Middle frontal gyrus (tissue), 1 donor: ENCODE results near the gene FYN.
"Not testable (repeated sequence)": the region's sequence is repeated elsewhere in the genome, so short reads cannot be mapped to it uniquely, and the experiment has no call there.

ENCODE experiments used
- DNase-seq: peaks from one replicate; pipeline ENCODE4 v3.0.0-alpha.2; 2015; ENCODE audit warnings: low spot score; ENCODE audit errors: extremely low spot score

FYN gene

DNA sequence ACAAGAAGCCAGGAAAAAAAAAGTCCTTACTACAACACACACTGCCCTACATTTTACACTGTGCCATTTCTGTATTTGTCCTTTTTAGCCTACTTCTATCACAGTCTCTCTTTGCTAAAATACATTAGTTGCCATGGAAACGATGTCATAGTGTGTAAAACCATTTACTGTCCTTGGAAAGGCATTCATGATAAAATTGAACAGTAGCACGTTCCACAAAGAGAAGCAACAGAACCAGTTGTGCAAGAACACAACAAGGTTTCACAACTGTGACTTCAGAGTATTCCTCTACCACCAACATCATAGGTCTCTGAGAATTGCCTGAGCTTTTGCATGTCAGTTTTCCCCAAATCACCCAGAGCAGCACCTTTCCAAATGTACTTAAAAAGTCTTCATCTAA is 20.5 kb downstream of the FYN start:
- no peak for DNase-seq

DNA sequence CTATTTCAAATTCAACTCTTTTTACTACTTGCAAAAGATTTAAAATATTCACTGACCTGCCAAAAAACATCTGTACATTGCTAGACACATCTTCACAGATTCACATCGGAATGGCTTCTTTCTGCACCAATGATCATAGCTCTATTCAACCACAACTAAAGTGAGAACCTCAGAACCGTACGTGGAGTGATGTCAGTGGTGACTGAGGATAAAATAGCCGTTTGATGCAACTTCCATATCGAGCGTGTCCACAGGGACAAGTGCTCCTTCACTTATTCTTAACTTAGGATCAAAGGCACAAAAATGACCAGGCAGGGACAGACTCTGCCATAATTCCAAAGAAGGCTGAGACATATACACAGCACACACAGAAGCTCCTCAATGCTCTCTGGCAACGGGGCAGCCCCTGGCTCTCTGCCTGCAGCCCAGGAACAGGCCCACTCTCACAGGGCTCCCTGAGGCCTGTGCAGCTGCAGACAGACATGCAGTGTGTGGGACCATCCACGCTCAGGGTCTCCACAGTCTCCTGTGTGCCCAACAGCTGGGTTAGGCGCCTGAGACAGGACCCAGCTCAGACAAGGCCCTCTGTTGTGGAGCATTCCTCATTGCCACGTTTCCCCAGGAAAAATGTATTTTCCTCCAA is 22.8 kb downstream of the FYN start:
- no peak for DNase-seq

DNA sequence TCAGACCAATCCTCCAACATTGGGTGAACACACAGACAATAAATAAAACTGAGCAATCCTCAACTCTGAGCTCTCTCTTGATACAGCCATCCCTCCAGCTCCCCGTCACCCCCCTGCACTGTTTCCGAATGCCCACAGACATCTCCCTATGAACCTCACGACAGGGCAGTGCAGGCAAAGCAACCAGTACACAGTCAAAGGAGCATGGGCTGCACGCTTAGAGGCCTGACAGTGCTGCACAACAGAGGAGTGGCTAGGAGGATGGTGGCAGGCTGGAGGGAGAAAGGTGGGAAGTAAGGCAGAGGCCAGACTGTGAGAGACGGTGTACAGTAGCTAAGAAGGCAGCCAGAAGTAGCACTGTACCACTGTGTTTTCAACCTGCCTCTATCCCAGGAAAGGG is 24.0 kb downstream of the FYN start:
- DNase-seq = no peak

DNA sequence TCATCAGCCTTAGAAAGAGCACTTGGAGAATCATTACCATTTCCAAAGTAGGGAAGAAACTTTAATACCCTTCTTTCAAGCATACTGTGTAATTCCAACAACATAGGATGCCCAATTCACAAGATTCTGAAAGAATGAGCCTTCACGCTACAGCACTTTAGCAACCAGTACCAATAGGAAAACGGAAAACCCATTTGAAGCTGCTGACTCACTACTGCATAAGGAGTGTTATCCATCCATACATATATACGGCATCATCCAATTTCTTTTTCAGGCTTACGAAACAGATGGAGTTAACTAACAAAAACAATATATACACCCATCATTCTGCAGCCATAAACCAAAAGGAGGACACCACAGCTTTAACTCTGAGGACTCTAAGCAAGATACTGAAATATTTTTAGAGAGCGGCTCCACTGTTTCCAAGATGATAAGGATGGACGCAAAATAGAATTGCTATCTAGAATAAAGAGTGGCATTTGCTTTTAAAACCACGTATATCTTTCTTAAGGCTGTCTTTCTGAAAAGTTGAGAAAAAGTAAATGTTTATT is 24.9 kb downstream of the FYN start:
- no peak for DNase-seq

DNA sequence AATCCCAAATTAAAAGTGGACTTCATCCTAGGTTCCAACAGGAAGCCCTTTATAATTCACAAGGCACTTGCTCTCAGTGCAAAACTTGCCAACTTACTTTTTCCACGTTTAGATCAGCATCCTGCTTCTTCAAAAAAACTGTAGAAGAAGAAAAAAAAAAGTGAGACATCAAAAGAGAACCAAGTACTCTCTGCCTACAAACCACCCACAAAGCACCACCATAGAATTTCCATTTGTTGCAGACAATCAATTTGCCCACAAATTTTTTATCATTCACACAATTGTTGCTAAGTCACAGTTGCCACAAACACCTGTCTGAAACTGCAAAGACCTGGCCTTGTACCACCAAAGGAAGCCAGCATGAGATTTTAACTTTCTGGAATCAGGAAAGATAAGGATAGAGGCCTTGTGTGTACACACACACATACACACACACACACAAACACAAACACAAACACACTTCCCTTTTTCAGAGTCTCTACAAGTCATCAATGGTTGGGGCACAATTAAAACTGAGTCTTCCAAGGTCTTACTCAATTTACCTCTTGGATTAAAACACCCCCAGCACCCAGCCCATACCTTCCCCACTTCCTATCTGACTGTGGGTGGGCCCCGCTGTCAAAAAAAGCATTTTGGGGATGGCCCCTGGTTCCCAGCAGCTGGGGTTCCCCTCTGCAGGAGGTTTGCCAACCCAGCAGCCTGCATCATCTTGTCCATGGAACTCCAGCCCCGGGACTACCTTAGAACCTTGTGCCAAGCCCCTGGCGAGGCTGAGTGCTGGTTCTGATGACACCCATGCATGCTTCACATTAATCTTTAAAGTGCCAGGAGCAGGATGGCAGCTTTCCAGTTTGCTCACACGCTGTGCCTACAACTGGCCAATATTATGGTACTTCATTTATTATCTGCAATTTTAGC is 26.5 kb downstream of the FYN start:
- no peak for DNase-seq

DNA sequence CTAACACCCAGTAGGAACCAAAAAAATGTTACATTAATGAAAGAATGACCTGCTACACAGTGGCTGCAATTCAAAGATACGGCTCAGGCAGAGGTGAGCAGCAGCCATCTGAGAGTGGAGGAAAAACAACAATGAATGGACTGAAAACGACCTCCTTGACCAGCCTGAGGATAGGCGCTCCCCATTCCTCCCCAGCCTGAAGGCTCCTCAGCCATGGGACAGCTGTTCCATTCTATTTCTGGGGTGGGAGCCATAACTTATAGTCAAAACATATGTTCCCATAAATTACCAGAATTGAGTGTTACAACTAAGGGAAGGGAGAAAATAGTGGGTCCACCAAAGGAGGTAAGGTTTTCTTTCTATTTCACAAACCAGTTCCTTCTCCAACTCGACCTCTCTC is 27.2 kb downstream of the FYN start:
- no peak for DNase-seq

DNA sequence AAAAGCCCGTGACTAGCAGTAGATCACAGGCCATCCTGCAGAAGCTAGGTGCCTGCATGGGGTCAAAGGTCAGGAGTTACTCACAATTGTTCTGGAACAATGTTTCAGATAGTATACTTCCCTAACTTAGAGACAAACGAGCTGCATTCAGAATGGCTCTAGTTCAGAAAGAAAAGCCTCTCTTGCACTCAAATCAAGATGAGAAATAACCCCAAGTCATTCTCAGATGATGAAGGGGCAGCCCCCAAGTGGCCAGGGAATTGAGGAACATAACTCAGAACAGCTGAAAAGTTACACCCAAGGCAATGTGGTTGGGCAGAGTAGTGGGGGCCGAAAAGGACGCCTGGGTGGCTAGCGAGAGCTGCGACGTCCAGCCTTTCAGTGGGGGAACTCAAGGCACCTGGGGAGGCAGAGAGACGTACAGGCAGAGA is 27.8 kb downstream of the FYN start:
- no peak for DNase-seq

DNA sequence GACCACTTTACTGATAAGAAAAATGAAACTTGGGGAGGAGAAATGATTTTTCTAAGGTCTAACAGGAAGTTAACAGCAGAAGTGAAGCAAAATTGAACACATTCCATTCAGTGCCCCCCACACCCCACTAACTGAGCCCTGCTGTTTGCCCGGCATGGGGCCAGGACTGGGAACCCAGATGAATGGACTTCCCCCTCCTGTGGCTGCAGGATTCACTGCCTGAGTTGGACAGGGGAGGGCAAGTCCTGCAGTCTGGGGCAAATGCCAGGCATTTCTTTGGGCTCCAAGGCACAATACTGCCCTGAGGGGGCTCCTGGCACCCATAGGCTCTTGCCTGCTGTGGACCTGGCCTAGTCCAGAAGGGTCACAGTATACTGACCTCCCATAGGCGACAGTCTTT is 28.3 kb downstream of the FYN start:
- DNase-seq = no peak

DNA sequence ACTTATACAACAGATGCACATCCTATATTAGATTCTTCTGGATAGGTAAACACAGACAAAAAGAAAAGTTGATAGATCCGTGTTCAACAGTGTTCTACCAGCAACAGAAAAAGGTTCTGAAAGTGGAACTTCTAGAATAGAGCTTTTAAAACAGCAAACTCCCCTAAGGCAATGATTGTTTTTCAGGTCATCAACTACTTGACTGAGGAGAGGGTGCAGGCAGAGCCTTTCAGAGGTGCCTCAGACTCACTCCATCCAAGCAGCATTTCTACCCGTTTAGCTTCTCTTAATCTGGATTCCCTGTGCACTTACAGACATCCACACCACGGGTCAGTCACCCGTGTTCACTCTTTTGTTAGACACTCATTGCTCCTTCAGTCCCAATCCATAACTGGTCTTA is 28.9 kb downstream of the FYN start:
- no peak for DNase-seq

DNA sequence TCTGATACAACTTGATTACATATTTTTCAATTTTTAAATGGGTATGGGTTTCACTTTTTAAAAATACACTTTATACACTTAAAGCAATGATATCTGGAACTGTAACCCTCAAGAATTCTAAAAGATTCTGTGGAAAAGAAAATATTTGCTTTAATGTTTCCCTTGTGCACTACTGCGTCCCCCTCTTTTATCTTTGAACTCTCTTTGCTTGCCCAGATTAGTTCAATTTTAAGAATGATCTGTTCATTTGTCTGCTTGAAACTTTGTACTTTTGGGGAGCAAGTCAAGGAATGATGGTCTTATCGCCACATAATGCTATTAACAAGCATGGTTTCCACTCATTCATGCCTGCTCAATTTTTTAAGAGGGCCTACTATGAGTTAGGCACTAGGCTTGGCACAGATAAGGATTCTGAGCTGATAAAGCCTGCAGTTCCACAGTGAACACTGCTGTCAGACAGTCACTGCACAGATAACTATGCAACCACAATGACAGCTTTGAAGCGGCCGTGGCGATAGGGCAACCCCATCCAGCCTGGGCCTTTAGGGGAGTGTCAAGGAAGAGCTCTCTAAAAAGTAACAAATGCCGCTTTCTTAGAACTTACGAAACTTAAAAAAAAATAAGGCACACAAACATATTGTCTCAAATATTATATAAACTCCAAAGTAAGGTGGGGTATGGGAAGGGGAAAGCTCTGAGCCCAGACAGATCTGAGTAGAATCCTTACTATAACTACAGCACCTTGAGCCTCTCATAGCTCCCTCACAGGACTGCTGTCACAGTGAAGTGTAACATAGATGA is 29.7 kb downstream of the FYN start:
- DNase-seq = no peak

DNA sequence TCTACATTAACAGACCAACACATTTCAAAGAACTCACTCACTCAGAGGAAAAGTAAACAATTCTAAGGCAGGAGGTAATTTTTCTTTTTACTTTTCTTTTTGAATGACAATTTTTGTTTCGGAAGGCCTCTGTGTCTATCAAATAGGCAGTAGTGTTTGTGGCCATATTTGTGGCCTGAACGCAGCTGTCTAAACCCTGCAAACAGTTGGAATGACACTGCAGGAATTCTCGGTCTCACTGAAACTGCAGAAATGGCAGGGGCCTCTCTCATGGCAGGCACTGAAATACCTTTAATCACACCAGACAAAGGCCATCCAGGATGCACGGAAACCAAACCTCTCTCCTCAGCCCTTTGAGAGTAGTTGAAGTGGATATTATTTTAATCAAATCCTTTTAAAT is 30.4 kb downstream of the FYN start:
- DNase-seq = no peak

DNA sequence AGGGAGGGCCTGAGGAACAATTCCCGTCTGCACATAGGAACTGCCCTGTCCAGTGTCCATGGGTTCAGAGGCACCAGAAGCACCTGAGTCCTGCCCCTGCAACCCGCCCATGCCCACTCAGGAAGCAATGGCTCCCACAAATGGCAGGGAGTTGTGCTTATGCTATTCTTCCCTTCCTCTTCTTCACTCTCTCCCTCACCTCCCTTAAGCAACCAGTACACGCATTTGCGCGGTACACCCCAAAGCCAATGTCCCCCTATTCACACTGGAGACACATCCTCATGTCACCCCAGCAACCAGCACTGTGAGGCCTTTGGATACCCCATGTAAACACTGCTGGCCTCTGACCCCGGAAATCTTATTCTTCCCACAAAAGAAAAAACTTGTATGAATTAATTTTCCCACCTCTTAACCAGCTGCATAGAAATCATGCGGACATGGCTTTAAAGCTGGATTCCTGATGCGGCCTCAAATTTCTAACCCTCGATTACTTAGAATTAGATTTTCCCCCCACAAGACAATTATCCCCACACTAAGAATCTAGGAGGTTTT is 30.9 kb downstream of the FYN start:
- no peak for DNase-seq

DNA sequence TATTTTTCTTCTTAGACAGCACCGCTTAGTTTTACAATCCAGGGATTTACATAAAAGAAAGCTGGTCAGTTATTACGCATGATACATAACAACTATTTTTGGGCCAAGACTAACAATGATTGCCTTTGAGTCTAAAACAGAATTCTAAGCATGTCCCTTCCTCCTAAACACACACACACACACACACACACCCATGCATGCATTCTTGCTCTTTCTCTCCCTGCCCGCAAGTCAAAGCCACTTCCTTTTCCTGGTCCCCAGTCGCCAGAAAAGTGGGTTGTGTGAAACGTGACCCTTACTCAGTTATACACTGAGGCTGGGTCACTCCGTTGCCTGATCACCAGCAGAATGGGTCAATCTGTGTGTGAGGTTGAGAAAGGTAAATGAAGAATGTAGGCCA is 31.4 kb downstream of the FYN start:
- no peak for DNase-seq

DNA sequence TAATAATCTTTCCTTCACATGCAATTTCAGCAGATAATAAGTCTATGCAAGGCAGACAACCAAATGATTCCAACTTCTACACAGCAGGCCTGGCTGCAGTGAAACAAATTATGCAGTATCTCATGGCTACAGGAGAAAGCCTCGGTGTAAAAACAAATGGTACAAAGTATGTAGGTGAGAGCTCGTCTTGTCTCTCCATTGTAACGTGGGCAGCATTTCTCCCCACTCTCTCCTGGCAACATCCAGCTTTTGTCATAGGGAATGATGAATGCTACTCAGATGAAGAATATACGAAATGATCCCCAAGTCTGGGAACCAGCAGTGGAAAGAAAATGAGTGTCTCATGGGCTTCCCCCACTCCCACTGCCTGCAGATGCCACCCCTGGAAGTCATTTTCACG is 32.4 kb downstream of the FYN start:
- no peak for DNase-seq

DNA sequence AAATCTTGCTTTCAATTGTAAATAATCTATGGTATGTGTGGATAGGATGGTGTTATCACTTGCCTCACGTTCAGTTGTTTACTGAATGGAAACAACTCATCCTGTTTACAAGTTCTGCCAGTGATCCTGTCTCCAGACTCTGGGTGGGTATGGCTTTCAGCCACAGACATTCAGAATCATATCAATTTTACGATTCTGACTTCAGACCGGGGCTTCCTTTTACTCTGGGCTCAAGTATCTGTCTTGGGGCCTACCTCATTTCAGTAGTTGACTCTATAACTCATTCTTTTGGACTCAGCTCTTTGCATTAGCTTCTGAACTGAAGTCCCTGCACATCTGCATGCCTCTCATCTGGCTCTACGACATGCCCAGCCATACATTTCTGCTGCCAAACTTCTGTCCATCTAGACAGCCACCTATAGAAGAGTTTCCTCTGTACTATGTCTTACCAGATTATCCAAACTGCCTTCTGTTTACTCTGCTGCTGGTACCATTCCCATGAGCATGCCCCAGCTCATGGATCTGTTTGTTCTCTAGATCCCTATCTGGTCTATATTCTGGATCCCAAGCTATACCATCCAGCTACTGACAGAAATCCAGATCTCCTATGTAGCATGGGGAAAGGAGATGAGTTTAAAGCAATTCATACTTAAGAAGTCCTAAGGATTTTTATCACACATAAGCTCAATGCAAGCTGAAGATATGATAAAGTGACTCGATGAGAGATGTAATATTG is 34.3 kb downstream of the FYN start:
- no peak for DNase-seq

DNA sequence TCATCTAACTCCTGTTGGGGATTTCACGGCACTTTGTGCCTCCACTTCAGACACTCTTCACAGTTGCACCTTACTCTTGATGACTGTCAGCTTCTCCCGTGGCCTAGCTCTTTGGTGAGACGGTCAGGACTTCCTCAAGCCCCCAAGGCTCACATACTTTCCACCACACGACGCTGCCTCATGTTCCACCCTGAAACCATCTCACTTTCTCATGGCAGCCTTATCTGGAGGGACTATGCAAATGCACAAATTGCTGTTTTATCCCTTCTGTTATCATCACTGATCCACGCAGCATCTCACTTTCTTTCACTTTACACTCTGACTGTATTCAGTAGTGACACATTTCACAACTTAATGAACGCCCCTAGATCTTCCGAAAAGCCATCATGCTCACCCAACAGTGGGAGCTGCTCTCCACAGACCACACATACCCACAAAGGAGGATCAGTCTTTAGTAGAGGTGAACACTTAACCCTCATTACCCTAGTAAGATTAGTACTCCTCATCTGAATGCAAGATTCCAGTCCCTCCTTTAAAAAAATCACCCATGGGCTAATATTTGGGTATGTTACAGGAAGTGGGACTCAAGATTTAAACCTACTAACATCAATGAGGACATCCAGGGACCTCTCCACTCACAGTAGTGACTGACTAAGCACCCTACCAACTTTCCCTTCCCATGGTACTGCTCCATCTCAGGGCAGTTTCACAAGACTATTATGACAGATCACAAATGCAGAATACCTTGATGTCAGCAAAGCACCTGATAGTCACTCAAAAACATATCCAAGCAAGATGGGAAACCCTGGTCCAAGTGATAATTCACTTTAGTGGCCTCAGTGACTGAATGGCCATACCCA is 35.4 kb downstream of the FYN start:
- DNase-seq = no peak

DNA sequence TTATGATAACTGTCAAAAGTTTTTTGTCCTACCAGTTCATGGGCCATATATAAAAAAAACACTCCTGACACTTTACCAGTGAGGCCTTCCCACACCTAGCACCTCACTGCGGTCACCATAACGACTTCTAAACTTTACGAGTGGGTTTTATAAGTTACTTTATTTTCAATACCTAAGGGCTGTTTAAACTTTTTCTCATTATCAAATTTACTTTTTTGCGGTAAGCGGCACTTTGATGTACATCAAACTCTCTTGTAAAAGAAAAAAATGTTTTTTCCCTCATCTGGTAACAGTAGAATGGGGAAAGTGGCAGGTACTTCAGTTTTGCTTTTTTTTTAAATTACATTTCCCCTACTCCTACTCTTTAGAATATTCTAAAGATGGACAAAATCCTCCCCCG is 36.2 kb downstream of the FYN start:
- DNase-seq = no peak

DNA sequence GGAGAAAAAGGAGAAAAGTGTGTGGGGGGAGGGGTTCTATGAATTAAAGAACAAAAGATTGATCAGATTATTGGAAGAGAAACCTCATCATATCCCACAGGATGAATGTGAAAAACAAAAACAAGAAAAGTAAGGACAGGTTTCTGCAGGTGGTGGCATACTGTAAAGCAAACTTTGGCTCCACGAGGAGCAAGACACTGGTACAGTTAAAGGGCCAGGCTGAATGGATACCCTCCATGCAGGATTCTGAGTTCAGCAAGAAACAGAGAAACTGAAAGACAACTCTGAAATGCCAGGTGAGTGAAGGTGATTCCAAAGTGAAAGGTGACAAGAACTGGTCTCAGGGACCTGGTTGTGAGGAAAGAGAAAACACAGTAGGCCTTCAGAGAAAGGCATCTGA is 37.4 kb downstream of the FYN start:
- no peak for DNase-seq

DNA sequence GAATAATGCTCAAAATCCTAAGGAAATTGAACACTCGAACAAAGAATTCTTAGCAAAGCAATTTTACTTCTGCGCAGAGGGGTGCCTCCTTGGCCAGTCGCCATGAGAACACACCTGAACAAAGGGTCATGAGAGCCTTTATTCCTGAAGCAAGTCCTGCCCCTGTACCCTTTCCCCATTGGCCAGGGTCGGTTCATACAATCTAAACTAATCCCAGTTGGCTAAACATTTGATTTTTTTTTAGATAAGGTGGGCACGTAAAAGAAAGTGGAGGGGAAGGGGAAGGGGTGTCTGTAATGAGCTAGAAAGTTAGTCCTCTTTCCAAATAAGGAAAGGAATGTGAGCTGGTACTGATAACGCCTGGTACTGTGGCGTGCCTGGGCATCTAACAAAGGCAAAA is 37.9 kb downstream of the FYN start:
- DNase-seq = not testable (repeated sequence)

DNA sequence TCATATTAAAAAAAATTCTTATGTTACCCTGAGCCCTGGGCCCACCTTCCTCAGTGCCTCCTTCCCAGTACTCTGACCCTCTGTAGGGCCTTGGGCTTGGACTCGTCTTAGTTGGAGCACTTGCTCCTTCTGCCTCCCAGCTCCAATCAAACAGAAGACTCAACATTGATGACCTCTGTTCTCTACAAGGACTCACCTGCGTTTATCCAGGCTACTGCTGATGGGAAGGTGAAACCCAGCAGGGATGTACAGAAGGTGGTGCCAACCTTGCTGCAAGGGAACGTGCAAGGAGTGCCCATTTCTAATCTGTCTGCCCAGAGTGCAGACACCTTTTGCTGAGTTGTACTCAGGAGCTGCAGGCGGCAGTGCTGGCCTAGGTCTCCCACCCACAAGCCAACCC is 38.9 kb downstream of the FYN start:
- DNase-seq = no peak
